ENCODE data around the gene TIMM29. TPM values are rescaled to one million over a fixed set of nuclear protein-coding genes. Genes with fewer than 3 reads are reported as not detected.
"Not testable (repeated sequence)": the region's sequence is repeated elsewhere in the genome, so short reads cannot be mapped to it uniquely, and the experiment has no call there.

TIMM29 gene
- polyA plus RNA-seq, 5 donors = 20.1 to 28.1 (median 23.9) TPM

GRCh38 chr19:10935371-10936059, 6.9 kb downstream of the TIMM29 start:
- no peak for DNase-seq

- DNase-seq = peak; percentile 63 to 79
These were observed 8.1 kb downstream of the TIMM29 start for GRCh38 chr19:10936661-10937084.

- not testable (repeated sequence) for DNase-seq
These were observed 13.0 kb downstream of the TIMM29 start for GRCh38 chr19:10941649-10942048.

GRCh38 chr19:10943412-10943811, 14.8 kb downstream of the TIMM29 start:
- DNase-seq = not testable (repeated sequence)

GRCh38 chr19:10945264-10945663, 16.7 kb downstream of the TIMM29 start:
- no peak for DNase-seq

GRCh38 chr19:10946958-10947657, 18.5 kb downstream of the TIMM29 start:
- DNase-seq = peak; percentile 77 to 82

- no peak for DNase-seq
These were observed 24.2 kb downstream of the TIMM29 start for GRCh38 chr19:10952809-10953208.

- DNase-seq = not testable (repeated sequence)
These were observed 30.8 kb downstream of the TIMM29 start for GRCh38 chr19:10959277-10959968.

- peak; percentile 99 for DNase-seq
These were observed 31.9 kb downstream of the TIMM29 start, which contains the start of gene SMARCA4 for GRCh38 chr19:10960314-10961072. Gene SMARCA4, plus strand, starts transcription at chr19:10961030. Its CDS starts 23,122 bp downstream, at chr19:10984152.

GRCh38 chr19:10961073-10961860, 32.7 kb downstream of the TIMM29 start:
- peak in 1 of 2 donors; percentile 29 for DNase-seq

GRCh38 chr19:10962863-10963262, 34.3 kb downstream of the TIMM29 start:
- no peak for DNase-seq

GRCh38 chr19:10963865-10964264, 35.3 kb downstream of the TIMM29 start:
- no peak for DNase-seq

- DNase-seq = no peak
These were observed 36.3 kb downstream of the TIMM29 start for GRCh38 chr19:10964903-10965302.

GRCh38 chr19:10965398-10965797, 36.8 kb downstream of the TIMM29 start:
- DNase-seq = no peak

- no peak for DNase-seq
These were observed 38.2 kb downstream of the TIMM29 start for GRCh38 chr19:10966809-10967208.

- no peak for DNase-seq
These were observed 40.0 kb downstream of the TIMM29 start for GRCh38 chr19:10968527-10969135.

- DNase-seq = no peak
These were observed 42.6 kb downstream of the TIMM29 start for GRCh38 chr19:10971107-10971726.

- peak; percentile 79 to 84 for DNase-seq
These were observed 46.9 kb downstream of the TIMM29 start for GRCh38 chr19:10975374-10976130.
